GM10847 (cell line): Measurements from ENCODE around the gene TCF12.

ENCODE experiments used
- POLR2A ChIP-seq: IDR thresholded peaks from 2 replicates; pipeline ENCODE4 v1.6.1; 2011; ENCODE audit not compliant: insufficient read length; ENCODE audit errors: extremely low read depth

TCF12 gene

GRCh38 chr15:57220205-57220604 lies 301.8 kb downstream of the TCF12 start:
- TF ChIP-seq POLR2A, result no peak

GRCh38 chr15:57221134-57221533 lies 302.7 kb downstream of the TCF12 start:
- TF ChIP-seq POLR2A, result no peak

GRCh38 chr15:57223345-57223744 lies 304.9 kb downstream of the TCF12 start:
- no peak for TF ChIP-seq POLR2A

GRCh38 chr15:57223887-57224286 lies 305.4 kb downstream of the TCF12 start:
- TF ChIP-seq POLR2A, result no peak

GRCh38 chr15:57224664-57225063 lies 306.2 kb downstream of the TCF12 start:
- no peak for TF ChIP-seq POLR2A

GRCh38 chr15:57227166-57227565 lies 308.7 kb downstream of the TCF12 start:
- TF ChIP-seq POLR2A, result no peak

GRCh38 chr15:57227899-57228298 lies 309.5 kb downstream of the TCF12 start:
- no peak for TF ChIP-seq POLR2A

GRCh38 chr15:57228395-57228794 lies 310.0 kb downstream of the TCF12 start:
- no peak for TF ChIP-seq POLR2A

- no peak for TF ChIP-seq POLR2A
Observed at GRCh38 chr15:57229051-57229450, 310.6 kb downstream of the TCF12 start.

GRCh38 chr15:57231559-57231958 lies 313.1 kb downstream of the TCF12 start:
- no peak for TF ChIP-seq POLR2A

GRCh38 chr15:57234156-57234555 lies 315.7 kb downstream of the TCF12 start:
- no peak for TF ChIP-seq POLR2A

GRCh38 chr15:57235186-57235585 lies 316.7 kb downstream of the TCF12 start:
- TF ChIP-seq POLR2A, result no peak

GRCh38 chr15:57235873-57236272 lies 317.4 kb downstream of the TCF12 start:
- TF ChIP-seq POLR2A, result no peak

GRCh38 chr15:57236561-57237300 lies 318.3 kb downstream of the TCF12 start:
- no peak for TF ChIP-seq POLR2A

- TF ChIP-seq POLR2A, result no peak
Observed at GRCh38 chr15:57237301-57237642, 318.8 kb downstream of the TCF12 start.

GRCh38 chr15:57237676-57238075 lies 319.2 kb downstream of the TCF12 start:
- TF ChIP-seq POLR2A, result no peak

- no peak for TF ChIP-seq POLR2A
Observed at GRCh38 chr15:57245130-57245529, 326.7 kb downstream of the TCF12 start.

- TF ChIP-seq POLR2A, result no peak
Observed at GRCh38 chr15:57245714-57246113, 327.3 kb downstream of the TCF12 start.

GRCh38 chr15:57248074-57248473 lies 329.6 kb downstream of the TCF12 start:
- no peak for TF ChIP-seq POLR2A
